Liver (tissue), 9 donors: ENCODE data around the gene CACNA1C. TPM values are rescaled to one million over a fixed set of nuclear protein-coding genes. Genes with fewer than 3 reads are reported as not detected.

ENCODE experiments used
- DNase-seq: peaks from one replicate; pipeline ENCODE4 v3.0.0-alpha.2; 2017; ENCODE audit warnings: low spot score
- H3K27ac ChIP-seq, 2 donors: one replicate each; pipeline ENCODE4 v1.7.0; 2013; ENCODE audit warnings: inconsistent platforms in 2 of 2, low read length in 2 of 2, control low read depth in 1 of 2, low read depth in 1 of 2, mild to moderate bottlenecking in 1 of 2
- H3K27me3 ChIP-seq, 4 donors: one replicate each; pipeline versions ENCODE4 v1.6.1 to v1.7.0; 2013; ENCODE audit warnings: low read length in 3 of 4, inconsistent platforms in 1 of 4, mild to moderate bottlenecking in 1 of 4, moderate library complexity in 1 of 4; ENCODE audit not compliant: control insufficient read depth in 4 of 4, insufficient read depth in 4 of 4
- H3K36me3 ChIP-seq, 4 donors: one replicate each; pipeline versions ENCODE4 v1.6.1 to v1.7.0; 2013; ENCODE audit warnings: low read length in 3 of 4, mild to moderate bottlenecking in 3 of 4, low read depth in 1 of 4, moderate library complexity in 1 of 4; ENCODE audit not compliant: control insufficient read depth in 4 of 4, insufficient read depth in 3 of 4
- H3K4me1 ChIP-seq, 4 donors: one replicate each; pipeline versions ENCODE4 v1.6.1 to v1.7.0; 2013; ENCODE audit warnings: low read length in 3 of 4, mild to moderate bottlenecking in 3 of 4, moderate library complexity in 1 of 4; ENCODE audit not compliant: control insufficient read depth in 4 of 4, insufficient read depth in 4 of 4
- H3K4me3 ChIP-seq, 3 donors: one replicate each; pipeline versions ENCODE4 v1.6.1 to v1.7.0; 2013; ENCODE audit warnings: low read length in 3 of 3, control low read depth in 1 of 3, low read depth in 1 of 3, mild to moderate bottlenecking in 1 of 3
- H3K9ac ChIP-seq, 2 donors: one replicate each; pipeline ENCODE4 v1.7.0; 2013; ENCODE audit warnings: low read length in 2 of 2, mild to moderate bottlenecking in 2 of 2, moderate library complexity in 2 of 2, control low read depth in 1 of 2, low read depth in 1 of 2
- H3K9me3 ChIP-seq, 4 donors: one replicate each; pipeline versions ENCODE4 v1.6.1 to v1.7.0; 2013; ENCODE audit warnings: low read length in 3 of 4; ENCODE audit not compliant: control insufficient read depth in 4 of 4
- CTCF ChIP-seq: fragments of 150-350 bp; IDR thresholded peaks from 2 replicates; pipeline ENCODE4 v1.5.1; 2017; ENCODE audit warnings: improper control_type of control experiment, low read depth, low read length; ENCODE audit not compliant: missing input control
- EGR1 ChIP-seq, 2 donors: IDR thresholded peaks; 2 replicates each; pipeline ENCODE4 v1.6.1; 2016 to 2018; ENCODE audit warnings: antibody characterized with exemption in 2 of 2, low read depth in 2 of 2
- FOXA1 ChIP-seq: IDR thresholded peaks from 2 replicates; pipeline ENCODE4 v1.6.1; 2016; ENCODE audit warnings: antibody characterized with exemption
- FOXA2 ChIP-seq: IDR thresholded peaks from 2 replicates; pipeline ENCODE4 v1.6.1; 2016; ENCODE audit warnings: antibody characterized with exemption
- GABPA ChIP-seq, 2 donors: IDR thresholded peaks in 1 of 2; conservative IDR thresholded peaks in 1 of 2; 2 replicates each; pipeline ENCODE4 v1.6.1; 2016; ENCODE audit warnings: antibody characterized with exemption in 2 of 2, mild to moderate bottlenecking in 1 of 2, moderate library complexity in 1 of 2
- HNF4A ChIP-seq, 2 donors: conservative IDR thresholded peaks; 2 replicates each; pipeline ENCODE4 v1.6.1; 2016; ENCODE audit warnings: antibody characterized with exemption in 2 of 2, mild to moderate bottlenecking in 2 of 2
- HNF4G ChIP-seq: IDR thresholded peaks from 2 replicates; pipeline ENCODE4 v1.6.1; 2016; ENCODE audit warnings: antibody characterized with exemption
- JUND ChIP-seq, 2 donors: IDR thresholded peaks; 2 replicates each; pipeline ENCODE4 v1.6.1; 2016; ENCODE audit warnings: antibody characterized with exemption in 2 of 2
- NR2F2 ChIP-seq: IDR thresholded peaks from 2 replicates; pipeline ENCODE4 v1.6.1; 2016; ENCODE audit warnings: antibody characterized with exemption
- RAD21 ChIP-seq, 2 donors: IDR thresholded peaks; 2 replicates each; pipeline ENCODE4 v1.6.1; 2016; ENCODE audit warnings: antibody characterized with exemption in 2 of 2, mild to moderate bottlenecking in 2 of 2
- REST ChIP-seq: IDR thresholded peaks from 2 replicates; pipeline ENCODE4 v1.6.1; 2016; ENCODE audit warnings: antibody characterized with exemption, mild to moderate bottlenecking
- RXRA ChIP-seq, 2 donors: IDR thresholded peaks; 2 replicates each; pipeline ENCODE4 v1.6.1; 2017 to 2018; ENCODE audit warnings: antibody characterized with exemption in 2 of 2, mild to moderate bottlenecking in 1 of 2
- SP1 ChIP-seq: IDR thresholded peaks from 2 replicates; pipeline ENCODE4 v1.6.1; 2018; ENCODE audit warnings: antibody characterized with exemption, mild to moderate bottlenecking
- TAF1 ChIP-seq: conservative IDR thresholded peaks from 2 replicates; pipeline ENCODE4 v1.6.1; 2016; ENCODE audit warnings: antibody characterized with exemption, mild to moderate bottlenecking
- YY1 ChIP-seq: IDR thresholded peaks from 2 replicates; pipeline ENCODE4 v1.6.1; 2016; ENCODE audit warnings: antibody characterized with exemption, mild to moderate bottlenecking
- WGBS: extraction: QIAGEN DNeasy Blood & Tissue Kit; methylation state at CpG from one replicate; pipeline ENCODE4 v1.1.7; 2013; 5-methylcytosine and 5-hydroxymethylcytosine counted together
- polyA plus RNA-seq, 2 donors: library from polyadenylated mRNA; stranded (reverse) in 1 of 2; unstranded in 1 of 2; fragments of 200-250 nt in 1 of 2; fragments of >200 nt in 1 of 2; fragmentation: Nextera tagmentation in 1 of 2; extraction: Ambion mirVana in 1 of 2; gene quantifications; one replicate each; pipeline versions ENCODE4 v1.2.1 to v1.2.3, GENCODE V29; 2013 to 2015
- total RNA-seq, 2 donors: library from RNA; depleted of rRNA; stranded (reverse); fragments of >200 nt; gene quantifications; one replicate each; pipeline ENCODE4 v1.2.3, GENCODE V29; 2014
- TF ChIP-seq, protein P1 (sequence below): IDR thresholded peaks from 2 replicates; pipeline ENCODE4 v1.6.1; 2016; ENCODE audit warnings: antibody characterized with exemption
- TF ChIP-seq, protein P2 (sequence below): IDR thresholded peaks from 2 replicates; pipeline ENCODE4 v1.6.1; 2016; ENCODE audit warnings: antibody characterized with exemption
- TF ChIP-seq, protein P3 (sequence below): IDR thresholded peaks from 2 replicates; pipeline ENCODE4 v1.6.1; 2016; ENCODE audit warnings: antibody characterized with exemption
- donor health status: healthy.
- donor health status: healthy.
- donor health status: healthy.
- donor health status: healthy.
- donor health status: healthy.

Gene CACNA1C
- total and polyA plus RNA-seq, 4 donors = 0.23 to 1.9 (median 0.41) TPM

- DNase-seq = no peak
- H3K9ac ChIP-seq = no peak overlapping the region
- 54% methylated on average over 12 of the region's 12 CpGs for WGBS
- peaks cover 0 to 3% (median 1%) of the 10 kb centered on the region in 4 donors for H3K4me1 ChIP-seq
- no peak overlapping the region for H3K4me3 ChIP-seq
- peaks cover 0 to under 1% (median under 1%) of the 10 kb centered on the region in 4 donors for H3K9me3 ChIP-seq
- no peak for TF ChIP-seq RAD21 (IDR thresholded peaks at IDR 0.05)
- TF ChIP-seq HNF4G = no peak
- TF ChIP-seq REST = no peak
- TF ChIP-seq, protein P1, sequence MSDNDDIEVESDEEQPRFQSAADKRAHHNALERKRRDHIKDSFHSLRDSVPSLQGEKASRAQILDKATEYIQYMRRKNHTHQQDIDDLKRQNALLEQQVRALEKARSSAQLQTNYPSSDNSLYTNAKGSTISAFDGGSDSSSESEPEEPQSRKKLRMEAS = no peak
- TF ChIP-seq, protein P2, sequence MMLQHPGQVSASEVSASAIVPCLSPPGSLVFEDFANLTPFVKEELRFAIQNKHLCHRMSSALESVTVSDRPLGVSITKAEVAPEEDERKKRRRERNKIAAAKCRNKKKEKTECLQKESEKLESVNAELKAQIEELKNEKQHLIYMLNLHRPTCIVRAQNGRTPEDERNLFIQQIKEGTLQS = no peak
- TF ChIP-seq, protein P3, sequence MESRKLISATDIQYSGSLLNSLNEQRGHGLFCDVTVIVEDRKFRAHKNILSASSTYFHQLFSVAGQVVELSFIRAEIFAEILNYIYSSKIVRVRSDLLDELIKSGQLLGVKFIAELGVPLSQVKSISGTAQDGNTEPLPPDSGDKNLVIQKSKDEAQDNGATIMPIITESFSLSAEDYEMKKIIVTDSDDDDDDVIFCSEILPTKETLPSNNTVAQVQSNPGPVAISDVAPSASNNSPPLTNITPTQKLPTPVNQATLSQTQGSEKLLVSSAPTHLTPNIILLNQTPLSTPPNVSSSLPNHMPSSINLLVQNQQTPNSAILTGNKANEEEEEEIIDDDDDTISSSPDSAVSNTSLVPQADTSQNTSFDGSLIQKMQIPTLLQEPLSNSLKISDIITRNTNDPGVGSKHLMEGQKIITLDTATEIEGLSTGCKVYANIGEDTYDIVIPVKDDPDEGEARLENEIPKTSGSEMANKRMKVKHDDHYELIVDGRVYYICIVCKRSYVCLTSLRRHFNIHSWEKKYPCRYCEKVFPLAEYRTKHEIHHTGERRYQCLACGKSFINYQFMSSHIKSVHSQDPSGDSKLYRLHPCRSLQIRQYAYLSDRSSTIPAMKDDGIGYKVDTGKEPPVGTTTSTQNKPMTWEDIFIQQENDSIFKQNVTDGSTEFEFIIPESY = no peak
- TF ChIP-seq SP1 = no peak
- TF ChIP-seq HNF4A (conservative IDR thresholded peaks at IDR 0.05) = no peak
- TF ChIP-seq CTCF = no peak
- no peak for TF ChIP-seq JUND (IDR thresholded peaks at IDR 0.05)
- TF ChIP-seq YY1 = no peak
- TF ChIP-seq RXRA (IDR thresholded peaks at IDR 0.05) = no peak
- TF ChIP-seq EGR1 (IDR thresholded peaks at IDR 0.05; ENCODE audit: low read depth in 2 of 2) = no peak
- TF ChIP-seq FOXA1 = no peak
- TF ChIP-seq NR2F2 = no peak
- no peak for TF ChIP-seq GABPA (IDR thresholded peaks at IDR 0.05 in 1 of 2, conservative IDR thresholded peaks at IDR 0.05 in 1 of 2)
- no peak for TF ChIP-seq FOXA2
- no peak for TF ChIP-seq TAF1
- no peak overlapping the region for H3K27ac ChIP-seq
- no peaks in the 10 kb centered on the region for H3K36me3 ChIP-seq
- peaks cover 0 to 2% (median 0%) of the 10 kb centered on the region in 4 donors for H3K27me3 ChIP-seq
Measured at GRCh38 chr12:2586156-2587038, 533.6 kb downstream of the CACNA1C start.
